GM20000 (cell line): Measurements from ENCODE around the gene ANKRD1.

Experiments used
- DNase-seq: peaks from one replicate; pipeline ENCODE4 v3.0.0; 2012; ENCODE audit warnings: low spot score
- TF ChIP-seq, protein P1 (sequence below): IDR thresholded peaks from 2 replicates; pipeline ENCODE4 v1.5.1; 2012; ENCODE audit warnings: mild to moderate bottlenecking, control low read depth; ENCODE audit errors: extremely low read depth, missing control alignments

Gene ANKRD1

GRCh38 chr10:90920986-90921666, at the start of gene ANKRD1:
ANKRD1 (minus strand) TSS chr10:90921087; CDS start chr10:90921027, 60 bp downstream.
- DNase-seq = no peak
- TF ChIP-seq, protein P1, sequence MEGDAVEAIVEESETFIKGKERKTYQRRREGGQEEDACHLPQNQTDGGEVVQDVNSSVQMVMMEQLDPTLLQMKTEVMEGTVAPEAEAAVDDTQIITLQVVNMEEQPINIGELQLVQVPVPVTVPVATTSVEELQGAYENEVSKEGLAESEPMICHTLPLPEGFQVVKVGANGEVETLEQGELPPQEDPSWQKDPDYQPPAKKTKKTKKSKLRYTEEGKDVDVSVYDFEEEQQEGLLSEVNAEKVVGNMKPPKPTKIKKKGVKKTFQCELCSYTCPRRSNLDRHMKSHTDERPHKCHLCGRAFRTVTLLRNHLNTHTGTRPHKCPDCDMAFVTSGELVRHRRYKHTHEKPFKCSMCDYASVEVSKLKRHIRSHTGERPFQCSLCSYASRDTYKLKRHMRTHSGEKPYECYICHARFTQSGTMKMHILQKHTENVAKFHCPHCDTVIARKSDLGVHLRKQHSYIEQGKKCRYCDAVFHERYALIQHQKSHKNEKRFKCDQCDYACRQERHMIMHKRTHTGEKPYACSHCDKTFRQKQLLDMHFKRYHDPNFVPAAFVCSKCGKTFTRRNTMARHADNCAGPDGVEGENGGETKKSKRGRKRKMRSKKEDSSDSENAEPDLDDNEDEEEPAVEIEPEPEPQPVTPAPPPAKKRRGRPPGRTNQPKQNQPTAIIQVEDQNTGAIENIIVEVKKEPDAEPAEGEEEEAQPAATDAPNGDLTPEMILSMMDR = no peak

- TF ChIP-seq, protein P1 = no peak
- DNase-seq = no peak
Measured at GRCh38 chr10:90969947-90970673, 49.2 kb upstream of the ANKRD1 start.

DNA sequence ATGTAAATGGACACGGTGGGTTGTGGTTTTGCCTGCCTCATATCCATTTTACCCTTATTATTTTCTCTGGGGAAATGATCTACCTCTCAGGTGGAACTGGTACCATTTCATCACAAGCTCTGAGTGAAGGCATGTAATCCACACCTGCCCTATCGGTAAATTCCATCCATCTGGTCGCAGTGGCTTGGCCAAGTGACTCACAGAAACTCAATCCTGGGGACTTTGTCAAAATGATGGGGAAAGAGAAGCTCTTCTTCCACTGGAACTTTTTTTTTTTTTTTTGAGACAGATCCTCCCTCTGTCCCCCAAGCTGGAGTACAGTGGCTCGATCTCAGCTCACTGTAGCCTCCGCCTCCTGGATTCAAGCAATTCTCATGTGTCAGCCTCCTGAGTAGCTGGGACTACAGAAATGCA, 48.2 kb upstream of the ANKRD1 start:
- DNase-seq = no peak
- TF ChIP-seq, protein P1 = no peak

DNA sequence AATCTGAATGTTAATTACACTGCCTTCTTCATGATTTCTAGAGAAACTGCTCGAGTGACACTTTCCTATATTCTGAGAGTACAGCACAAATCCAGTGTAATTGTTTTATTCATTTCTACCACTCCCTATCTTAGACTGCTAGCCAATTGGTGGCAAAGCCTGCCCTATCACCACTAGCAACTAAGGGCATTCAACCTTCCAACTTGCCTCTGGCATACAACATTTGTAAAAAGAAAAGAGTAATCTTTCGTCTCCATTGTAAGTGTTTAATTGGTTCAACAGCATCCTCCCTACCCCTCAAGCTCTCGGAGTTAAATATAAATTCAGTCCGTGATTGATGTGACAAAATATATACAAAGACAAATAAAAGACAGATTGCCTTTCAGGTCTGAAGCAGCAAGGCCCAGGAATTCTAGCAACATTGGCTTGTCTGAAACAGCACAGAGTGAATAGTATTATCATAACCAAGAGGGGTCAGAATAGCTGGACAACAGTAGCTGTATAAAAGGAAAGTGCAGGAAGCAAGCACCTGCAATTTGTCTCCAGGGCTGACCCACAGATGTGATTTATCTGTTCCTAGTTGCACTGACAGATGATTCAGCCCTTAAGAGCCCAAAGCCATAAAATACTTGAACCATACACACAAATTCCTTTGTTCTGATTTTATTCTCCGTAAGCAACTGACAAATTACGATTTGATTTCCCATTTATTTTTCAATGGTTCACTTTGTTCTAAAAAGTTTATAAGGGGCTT, 47.6 kb upstream of the ANKRD1 start:
- TF ChIP-seq, protein P1 = no peak
- DNase-seq = no peak

- no peak for DNase-seq
- TF ChIP-seq, protein P1 = no peak
Measured at GRCh38 chr10:90967865-90968264, 47.0 kb upstream of the ANKRD1 start.

- no peak for DNase-seq
- TF ChIP-seq, protein P1 = no peak
Measured at GRCh38 chr10:90966146-90966545, 45.3 kb upstream of the ANKRD1 start.

GRCh38 chr10:90965720-90966119, 44.8 kb upstream of the ANKRD1 start:
- TF ChIP-seq, protein P1 = no peak
- no peak for DNase-seq
